ENCODE data around the gene ARV1.

Gene ARV1

GRCh38 chr1:230950404-230950803, 28.5 kb upstream of the ARV1 start:
- DNase-seq (ENCODE audit: low read depth), result no peak
- no peak overlapping the region for H3K4me3 ChIP-seq (ENCODE audit: low read depth, low read length)
- TF ChIP-seq CTCF (IDR thresholded peaks at IDR 0.05; ENCODE audit: low read depth, low read length), result no peak
- TF ChIP-seq MYC (IDR thresholded peaks at IDR 0.05; ENCODE audit: low read depth, low read length), result no peak
- no peak for TF ChIP-seq POLR2A (IDR thresholded peaks at IDR 0.05; ENCODE audit: extremely low read depth, insufficient read length)
- no peak for TF ChIP-seq MAX (IDR thresholded peaks at IDR 0.05; ENCODE audit: low read depth, low read length)

- TF ChIP-seq CTCF (IDR thresholded peaks at IDR 0.05; ENCODE audit: low read depth, low read length) (no peak), MAX (IDR thresholded peaks at IDR 0.05; ENCODE audit: low read depth, low read length) (no peak), POLR2A (IDR thresholded peaks at IDR 0.05; ENCODE audit: extremely low read depth, insufficient read length) (no peak), MYC (IDR thresholded peaks at IDR 0.05; ENCODE audit: low read depth, low read length) (no peak)
- DNase-seq (ENCODE audit: low read depth), result no peak
- no peak overlapping the region for H3K4me3 ChIP-seq (ENCODE audit: low read depth, low read length)
Observed at GRCh38 chr1:230957580-230957989, 21.3 kb upstream of the ARV1 start.

GRCh38 chr1:230958370-230958769, 20.5 kb upstream of the ARV1 start:
- TF ChIP-seq CTCF (IDR thresholded peaks at IDR 0.05; ENCODE audit: low read depth, low read length) (no peak), POLR2A (IDR thresholded peaks at IDR 0.05; ENCODE audit: extremely low read depth, insufficient read length) (no peak), MAX (IDR thresholded peaks at IDR 0.05; ENCODE audit: low read depth, low read length) (no peak)
- DNase-seq (ENCODE audit: low read depth), result no peak
- H3K4me3 ChIP-seq (ENCODE audit: low read depth, low read length), result no peak overlapping the region

- DNase-seq (ENCODE audit: low read depth), result no peak
Observed at GRCh38 chr1:230964896-230965295, 14.0 kb upstream of the ARV1 start.

GRCh38 chr1:230965535-230965934, 13.4 kb upstream of the ARV1 start:
- H3K4me3 ChIP-seq (ENCODE audit: low read depth, low read length), result no peak overlapping the region
- no peak for TF ChIP-seq CTCF (IDR thresholded peaks at IDR 0.05; ENCODE audit: low read depth, low read length)
- no peak for TF ChIP-seq MAX (IDR thresholded peaks at IDR 0.05; ENCODE audit: low read depth, low read length)
- TF ChIP-seq POLR2A (IDR thresholded peaks at IDR 0.05; ENCODE audit: extremely low read depth, insufficient read length), result no peak
- no peak for TF ChIP-seq MYC (IDR thresholded peaks at IDR 0.05; ENCODE audit: low read depth, low read length)
- no peak for DNase-seq (ENCODE audit: low read depth)

More at GRCh38 chr1:230964896-230965295, 14.0 kb upstream of the ARV1 start:
- H3K4me3 ChIP-seq (ENCODE audit: low read depth, low read length), result no peak overlapping the region
- TF ChIP-seq MAX (IDR thresholded peaks at IDR 0.05; ENCODE audit: low read depth, low read length), result no peak
- no peak for TF ChIP-seq POLR2A (IDR thresholded peaks at IDR 0.05; ENCODE audit: extremely low read depth, insufficient read length)
- no peak for TF ChIP-seq CTCF (IDR thresholded peaks at IDR 0.05; ENCODE audit: low read depth, low read length)
- TF ChIP-seq MYC (IDR thresholded peaks at IDR 0.05; ENCODE audit: low read depth, low read length), result no peak
